GM13977 (cell line): ENCODE results near the gene KCTD18.

ENCODE experiments used
- DNase-seq: peaks from one replicate; pipeline ENCODE4 v3.0.0; 2012; ENCODE audit warnings: low spot score
- CTCF ChIP-seq: IDR thresholded peaks from 2 replicates; pipeline ENCODE4 v1.5.1; 2012; ENCODE audit warnings: mild to moderate bottlenecking, control low read depth; ENCODE audit not compliant: insufficient read depth; ENCODE audit errors: extremely low read depth, missing control alignments
- in situ Hi-C: fragments of 300-500 bp; cut with MboI; formaldehyde crosslinking; loops from one replicate; pipeline ENCODE4 v1.12.0; 2022; ENCODE audit warnings: low sequenced_read_pairs, low pct_unique_long_range_greater_than_20kb, mixed read lengths, inconsistent platforms; ENCODE audit not compliant: unreplicated experiment

The KCTD18 gene

GRCh38 chr2:200509235-200509611, 645 bp downstream of the KCTD18 start:
- DNase-seq, result peak; percentile 32
- no peak for TF ChIP-seq CTCF

GRCh38 chr2:200507179-200507578, 2.7 kb downstream of the KCTD18 start:
- no peak for TF ChIP-seq CTCF
- no peak for DNase-seq
- in situ Hi-C loops, result no loop called here

More at GRCh38 chr2:200509235-200509611, 645 bp downstream of the KCTD18 start:
- in situ Hi-C loops, result no loop called here

GRCh38 chr2:200506679-200507078, 3.2 kb downstream of the KCTD18 start:
- no peak for TF ChIP-seq CTCF
- in situ Hi-C loops, result no loop called here
- no peak for DNase-seq

- in situ Hi-C loops, result no loop called here
- no peak for TF ChIP-seq CTCF
- no peak for DNase-seq
Measured at GRCh38 chr2:200502196-200502595, 7.7 kb downstream of the KCTD18 start.

- DNase-seq, result no peak
- TF ChIP-seq CTCF, result no peak
- in situ Hi-C loops, result no loop called here
Measured at GRCh38 chr2:200498402-200499162, 11.3 kb downstream of the KCTD18 start.

GRCh38 chr2:200496696-200497095, 13.2 kb downstream of the KCTD18 start:
- DNase-seq, result no peak
- TF ChIP-seq CTCF, result no peak
- in situ Hi-C loops, result no loop called here

- in situ Hi-C loops, result no loop called here
- no peak for TF ChIP-seq CTCF
- no peak for DNase-seq
Measured at GRCh38 chr2:200494048-200494447, 15.8 kb downstream of the KCTD18 start.
